DLD1 (cell line): ENCODE measurements around the gene SNRNP25.
"Not testable (repeated sequence)": the region's sequence is repeated elsewhere in the genome, so short reads cannot be mapped to it uniquely, and the experiment has no call there.

Source experiments
- in situ Hi-C: cut with HindIII; loops from 2 replicates; pipeline ENCODE4 v1.10.0; 2017; ENCODE audit warnings: low sequenced_read_pairs

Gene SNRNP25

GRCh38 chr16:41439-42068 lies 12.1 kb upstream of the SNRNP25 start:
- in situ Hi-C loops, result no loop called here

- in situ Hi-C loops, result no loop called here
Measured at GRCh38 chr16:42069-42457, 11.6 kb upstream of the SNRNP25 start.

GRCh38 chr16:42691-43090 lies 10.9 kb upstream of the SNRNP25 start:
- in situ Hi-C loops, result no loop called here

GRCh38 chr16:43294-43693 lies 10.3 kb upstream of the SNRNP25 start:
- in situ Hi-C loops, result no loop called here

- in situ Hi-C loops, result no loop called here
Measured at GRCh38 chr16:44655-45054, 9.0 kb upstream of the SNRNP25 start.

- in situ Hi-C loops, result no loop called here
Measured at GRCh38 chr16:45454-45853, 8.2 kb upstream of the SNRNP25 start.

- in situ Hi-C loops, result not testable (repeated sequence)
Measured at GRCh38 chr16:46510-46909, 7.1 kb upstream of the SNRNP25 start.

- in situ Hi-C loops, result no loop called here
Measured at GRCh38 chr16:47234-47633, 6.4 kb upstream of the SNRNP25 start.

GRCh38 chr16:50769-51591 lies 2.6 kb upstream of the SNRNP25 start:
- in situ Hi-C loops, result no loop called here

- in situ Hi-C loops, result no loop called here
Measured at GRCh38 chr16:54237-54581, 581 bp downstream of the SNRNP25 start.

- in situ Hi-C loops, result no loop called here
Measured at GRCh38 chr16:55571-56136, 2.0 kb downstream of the SNRNP25 start.

GRCh38 chr16:56231-56927 lies 2.8 kb downstream of the SNRNP25 start:
- in situ Hi-C loops, result no loop called here

- in situ Hi-C loops, result no loop called here
Measured at GRCh38 chr16:57711-58110, 4.1 kb downstream of the SNRNP25 start.

GRCh38 chr16:58491-59439 lies 5.1 kb downstream of the SNRNP25 start:
- in situ Hi-C loops, result no loop called here

- in situ Hi-C loops, result no loop called here
Measured at GRCh38 chr16:59440-60059, 5.9 kb downstream of the SNRNP25 start.

GRCh38 chr16:60166-60565 lies 6.5 kb downstream of the SNRNP25 start:
- in situ Hi-C loops, result no loop called here

GRCh38 chr16:60929-61878 lies 7.6 kb downstream of the SNRNP25 start:
- in situ Hi-C loops, result no loop called here

GRCh38 chr16:61879-62281 lies 8.3 kb downstream of the SNRNP25 start:
- in situ Hi-C loops, result no loop called here
